GM10847 (cell line): Measurements from ENCODE around the gene SERPINF2.

Source experiments
- POLR2A ChIP-seq: IDR thresholded peaks from 2 replicates; pipeline ENCODE4 v1.6.1; 2011; ENCODE audit not compliant: insufficient read length; ENCODE audit errors: extremely low read depth

The SERPINF2 gene

GRCh38 chr17:1714427-1714979 is 28.2 kb upstream of the SERPINF2 start:
- TF ChIP-seq POLR2A: no peak

DNA sequence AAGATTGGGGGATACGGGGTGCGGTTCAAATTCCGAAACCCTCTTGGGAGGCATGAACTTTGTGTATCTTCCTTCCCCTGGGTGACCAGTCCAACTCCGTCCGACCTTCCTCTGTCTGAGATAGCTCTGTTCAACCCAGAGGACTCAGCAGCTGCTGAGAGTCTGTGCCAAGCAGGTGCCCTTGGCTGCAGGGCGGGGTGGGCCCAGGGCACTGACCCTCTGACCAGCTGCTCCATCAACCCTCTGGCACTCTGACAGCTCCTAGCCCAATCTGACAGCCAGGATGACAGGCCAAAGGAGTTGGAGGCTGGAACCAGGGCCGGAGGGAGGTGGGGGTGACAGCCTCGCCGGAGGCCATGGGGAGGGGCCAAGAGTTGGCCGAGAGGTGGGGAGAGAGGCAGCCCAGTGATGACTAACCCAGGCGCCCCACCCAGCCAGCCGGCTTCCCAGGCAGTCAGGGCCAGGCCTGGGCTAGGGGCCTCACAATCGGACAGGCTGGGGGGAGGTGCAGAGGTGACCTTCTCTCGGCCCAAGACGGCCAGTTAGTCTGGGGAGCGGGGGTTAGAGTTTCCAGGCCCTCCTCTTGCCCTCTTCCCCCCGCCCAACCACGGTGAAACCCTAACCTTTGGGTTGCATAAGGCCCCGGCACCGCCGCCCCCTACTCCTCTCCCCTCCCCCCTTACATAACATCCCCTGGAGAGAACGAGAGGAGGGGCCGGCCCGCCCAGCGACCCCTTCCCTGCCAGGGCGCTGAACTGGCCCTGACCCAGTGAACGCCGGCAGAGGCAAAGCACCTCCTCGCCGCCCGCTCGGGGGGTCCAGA is 27.5 kb upstream of the SERPINF2 start:
- TF ChIP-seq POLR2A: no peak

- no peak for TF ChIP-seq POLR2A
Measured at GRCh38 chr17:1715803-1716075, 26.9 kb upstream of the SERPINF2 start.

GRCh38 chr17:1716076-1716911 is 26.4 kb upstream of the SERPINF2 start:
- peak; percentile 81 for TF ChIP-seq POLR2A

GRCh38 chr17:1716912-1717695 is 25.6 kb upstream of the SERPINF2 start:
- no peak for TF ChIP-seq POLR2A

- no peak for TF ChIP-seq POLR2A
Measured at GRCh38 chr17:1718362-1719165, 24.1 kb upstream of the SERPINF2 start.

DNA sequence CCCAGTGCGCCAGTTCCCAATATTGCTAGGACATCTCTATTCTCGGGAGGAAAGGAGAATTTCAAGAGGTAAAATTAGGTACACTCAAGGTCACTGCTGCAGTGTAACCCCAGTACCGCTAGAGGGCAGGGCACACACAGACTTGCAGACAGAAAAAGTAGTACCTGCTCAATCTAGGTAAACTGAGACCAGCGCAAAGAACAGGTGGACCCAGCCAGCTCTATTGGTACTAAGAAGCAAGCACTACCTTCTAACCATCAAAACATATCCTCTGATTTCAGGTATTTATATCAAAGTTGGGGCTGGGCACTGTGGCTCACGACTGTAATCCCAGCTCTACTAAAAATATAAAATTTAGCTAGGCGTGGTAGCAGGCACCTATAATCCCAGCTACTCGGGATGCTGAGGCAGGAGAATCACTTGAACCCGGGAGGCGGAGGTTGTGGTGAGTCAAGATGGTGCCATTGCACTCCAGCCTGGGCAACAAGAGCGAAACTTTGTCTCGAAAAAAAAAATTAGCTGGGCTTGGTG is 21.8 kb upstream of the SERPINF2 start:
- TF ChIP-seq POLR2A: no peak

GRCh38 chr17:1724351-1724868 is 18.3 kb upstream of the SERPINF2 start, which contains the start of gene WDR81:
Gene WDR81, plus strand, starts transcription at chr17:1724704. Its CDS starts 256 bp downstream, at chr17:1724960.
- no peak for TF ChIP-seq POLR2A

- TF ChIP-seq POLR2A: no peak
Measured at GRCh38 chr17:1724869-1725641, 17.6 kb upstream of the SERPINF2 start.

DNA sequence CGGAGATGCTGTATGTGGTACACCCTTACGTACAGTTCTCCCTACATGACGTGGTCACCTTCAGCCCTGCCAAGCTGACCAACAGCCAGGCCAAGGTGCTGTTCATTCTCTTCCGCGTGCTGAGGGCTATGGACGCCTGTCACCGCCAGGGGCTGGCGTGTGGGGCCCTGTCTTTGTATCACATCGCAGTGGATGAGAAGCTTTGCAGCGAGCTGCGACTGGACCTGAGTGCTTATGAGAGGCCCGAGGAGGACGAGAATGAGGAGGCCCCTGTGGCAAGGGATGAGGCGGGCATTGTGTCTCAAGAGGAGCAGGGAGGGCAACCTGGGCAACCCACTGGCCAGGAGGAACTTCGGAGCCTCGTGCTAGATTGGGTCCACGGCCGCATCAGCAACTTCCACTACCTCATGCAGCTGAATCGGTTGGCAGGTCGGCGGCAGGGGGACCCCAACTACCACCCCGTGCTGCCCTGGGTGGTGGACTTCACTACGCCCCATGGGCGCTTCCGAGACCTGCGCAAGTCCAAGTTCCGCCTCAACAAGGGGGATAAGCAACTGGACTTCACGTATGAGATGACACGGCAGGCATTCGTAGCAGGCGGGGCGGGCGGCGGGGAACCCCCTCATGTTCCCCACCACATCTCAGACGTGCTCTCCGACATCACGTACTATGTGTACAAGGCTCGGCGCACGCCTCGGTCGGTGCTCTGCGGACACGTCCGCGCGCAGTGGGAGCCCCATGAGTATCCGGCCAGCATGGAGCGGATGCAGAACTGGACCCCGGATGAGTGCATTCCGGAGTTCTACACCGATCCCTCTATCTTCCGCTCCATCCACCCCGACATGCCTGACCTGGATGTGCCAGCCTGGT is 16.8 kb upstream of the SERPINF2 start:
- no peak for TF ChIP-seq POLR2A

GRCh38 chr17:1726626-1727257 is 15.9 kb upstream of the SERPINF2 start:
- no peak for TF ChIP-seq POLR2A

DNA sequence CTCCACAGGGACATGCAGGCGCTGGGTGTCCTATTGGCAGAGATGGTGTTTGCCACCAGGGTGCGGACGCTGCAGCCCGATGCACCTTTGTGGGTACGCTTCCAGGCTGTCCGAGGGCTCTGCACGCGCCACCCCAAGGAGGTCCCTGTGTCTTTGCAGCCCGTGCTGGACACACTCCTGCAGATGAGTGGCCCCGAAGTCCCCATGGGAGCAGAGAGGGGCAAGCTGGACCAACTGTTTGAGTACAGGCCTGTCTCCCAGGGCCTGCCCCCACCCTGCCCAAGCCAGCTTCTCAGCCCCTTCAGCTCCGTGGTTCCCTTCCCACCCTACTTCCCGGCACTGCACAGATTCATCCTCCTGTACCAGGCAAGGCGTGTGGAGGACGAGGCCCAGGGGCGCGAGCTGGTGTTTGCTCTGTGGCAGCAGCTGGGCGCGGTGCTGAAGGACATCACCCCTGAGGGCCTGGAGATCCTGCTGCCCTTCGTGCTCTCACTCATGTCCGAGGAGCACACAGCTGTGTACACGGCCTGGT is 15.3 kb upstream of the SERPINF2 start:
- TF ChIP-seq POLR2A: no peak
